Fibroblast of mammary gland (primary cell): Measurements from ENCODE around the gene CORT.
A peak's percentile ranks its signal among the peaks of the same experiment; 100 is the strongest.
"Not testable (repeated sequence)": the region's sequence is repeated elsewhere in the genome, so short reads cannot be mapped to it uniquely, and the experiment has no call there.

ENCODE experiments used
- DNase-seq: peaks from one replicate; pipeline ENCODE4 v3.0.0-alpha.2; 2010; ENCODE audit warnings: low read depth
- H3K4me3 ChIP-seq: 2 replicates; pipeline ENCODE4 v1.5.1; 2011; ENCODE audit warnings: low read depth, mild to moderate bottlenecking, low read length, moderate library complexity; ENCODE audit not compliant: control insufficient read depth
- TF ChIP-seq, protein P1 (sequence below): conservative IDR thresholded peaks from 2 replicates; pipeline ENCODE4 v1.5.1; 2011; ENCODE audit warnings: low read depth, low read length, inconsistent platforms; ENCODE audit not compliant: control insufficient read depth, insufficient read depth

CORT gene

DNA sequence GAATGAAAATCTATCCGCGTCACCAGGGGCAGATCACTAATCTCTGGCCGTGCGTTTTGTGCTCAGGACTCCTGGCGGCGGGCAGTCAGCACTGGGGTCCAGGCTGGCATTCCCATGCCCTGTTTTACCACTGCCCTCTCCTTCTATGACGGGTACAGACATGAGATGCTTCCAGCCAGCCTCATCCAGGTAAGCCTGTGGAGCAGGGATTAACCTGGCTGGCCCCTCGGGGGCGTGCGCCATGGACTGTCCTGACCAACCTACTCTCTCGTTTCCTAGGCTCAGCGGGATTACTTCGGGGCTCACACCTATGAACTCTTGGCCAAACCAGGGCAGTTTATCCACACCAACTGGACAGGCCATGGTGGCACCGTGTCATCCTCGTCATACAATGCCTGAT lies 30.5 kb upstream of the CORT start:
- TF ChIP-seq, protein P1, sequence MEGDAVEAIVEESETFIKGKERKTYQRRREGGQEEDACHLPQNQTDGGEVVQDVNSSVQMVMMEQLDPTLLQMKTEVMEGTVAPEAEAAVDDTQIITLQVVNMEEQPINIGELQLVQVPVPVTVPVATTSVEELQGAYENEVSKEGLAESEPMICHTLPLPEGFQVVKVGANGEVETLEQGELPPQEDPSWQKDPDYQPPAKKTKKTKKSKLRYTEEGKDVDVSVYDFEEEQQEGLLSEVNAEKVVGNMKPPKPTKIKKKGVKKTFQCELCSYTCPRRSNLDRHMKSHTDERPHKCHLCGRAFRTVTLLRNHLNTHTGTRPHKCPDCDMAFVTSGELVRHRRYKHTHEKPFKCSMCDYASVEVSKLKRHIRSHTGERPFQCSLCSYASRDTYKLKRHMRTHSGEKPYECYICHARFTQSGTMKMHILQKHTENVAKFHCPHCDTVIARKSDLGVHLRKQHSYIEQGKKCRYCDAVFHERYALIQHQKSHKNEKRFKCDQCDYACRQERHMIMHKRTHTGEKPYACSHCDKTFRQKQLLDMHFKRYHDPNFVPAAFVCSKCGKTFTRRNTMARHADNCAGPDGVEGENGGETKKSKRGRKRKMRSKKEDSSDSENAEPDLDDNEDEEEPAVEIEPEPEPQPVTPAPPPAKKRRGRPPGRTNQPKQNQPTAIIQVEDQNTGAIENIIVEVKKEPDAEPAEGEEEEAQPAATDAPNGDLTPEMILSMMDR, result no peak
- H3K4me3 ChIP-seq, result no peak overlapping the region
- no peak for DNase-seq

DNA sequence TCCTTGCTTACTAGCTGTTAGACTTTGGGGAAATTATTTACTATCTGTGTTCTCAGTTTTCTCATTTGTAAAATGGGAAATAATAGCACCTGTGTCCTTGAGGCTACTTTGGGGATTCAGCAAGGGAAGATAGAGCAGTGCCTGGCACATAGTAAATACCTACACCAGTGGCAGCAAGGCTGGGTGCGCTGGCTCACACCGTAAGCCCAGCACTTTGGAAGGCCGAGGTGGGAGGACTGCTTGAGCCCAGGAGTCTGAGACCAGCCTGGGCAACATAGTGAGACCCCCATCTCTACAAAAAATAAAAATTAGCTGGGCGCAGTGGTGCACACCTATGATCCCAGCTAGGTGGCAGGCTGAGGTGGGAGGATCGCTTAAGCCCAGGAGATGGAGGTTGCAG lies 28.2 kb upstream of the CORT start:
- TF ChIP-seq, protein P1, result no peak
- DNase-seq, result no peak
- H3K4me3 ChIP-seq, result no peak overlapping the region

DNA sequence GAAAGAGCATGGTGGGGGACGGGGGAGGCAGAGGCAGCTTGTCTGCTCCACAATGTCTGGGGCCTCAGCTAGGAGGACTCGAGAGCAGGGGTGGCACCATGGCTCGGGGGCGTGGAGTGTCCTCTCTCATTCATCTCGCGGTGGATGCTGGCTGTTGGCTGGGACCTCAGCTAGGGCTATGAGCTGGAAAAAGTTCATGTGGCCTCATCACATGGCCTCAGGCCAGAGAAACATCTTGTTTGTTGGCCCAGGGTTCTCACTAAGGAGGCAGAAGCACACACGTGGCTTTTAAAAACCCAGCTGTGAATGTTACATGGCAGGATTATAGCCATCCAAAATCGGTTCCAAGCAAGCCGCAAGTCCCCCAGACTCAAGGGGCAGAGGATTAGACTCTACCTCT lies 25.8 kb upstream of the CORT start:
- no peak overlapping the region for H3K4me3 ChIP-seq
- peak; percentile 82 for DNase-seq
- TF ChIP-seq, protein P1, result peak; percentile 12

DNA sequence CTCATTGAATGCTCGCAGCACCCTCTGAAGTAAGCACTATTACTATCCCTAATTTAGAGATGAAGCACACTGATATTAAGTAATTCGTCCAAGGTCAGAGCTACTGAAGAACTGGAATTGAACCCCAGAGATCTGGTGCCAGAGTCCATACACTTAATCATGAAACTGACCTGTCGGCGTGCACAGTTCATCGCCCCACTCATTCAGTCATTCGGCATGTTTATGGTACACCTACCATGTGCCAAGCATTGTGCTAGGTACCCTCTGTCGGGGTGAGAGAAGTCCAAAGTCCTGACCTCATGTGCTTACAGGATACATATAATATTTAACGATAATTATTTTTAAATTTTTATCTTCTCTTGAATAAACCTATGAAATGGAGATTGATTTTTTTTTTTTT lies 25.2 kb upstream of the CORT start:
- DNase-seq, result no peak
- TF ChIP-seq, protein P1, result no peak
- H3K4me3 ChIP-seq, result no peak overlapping the region

DNA sequence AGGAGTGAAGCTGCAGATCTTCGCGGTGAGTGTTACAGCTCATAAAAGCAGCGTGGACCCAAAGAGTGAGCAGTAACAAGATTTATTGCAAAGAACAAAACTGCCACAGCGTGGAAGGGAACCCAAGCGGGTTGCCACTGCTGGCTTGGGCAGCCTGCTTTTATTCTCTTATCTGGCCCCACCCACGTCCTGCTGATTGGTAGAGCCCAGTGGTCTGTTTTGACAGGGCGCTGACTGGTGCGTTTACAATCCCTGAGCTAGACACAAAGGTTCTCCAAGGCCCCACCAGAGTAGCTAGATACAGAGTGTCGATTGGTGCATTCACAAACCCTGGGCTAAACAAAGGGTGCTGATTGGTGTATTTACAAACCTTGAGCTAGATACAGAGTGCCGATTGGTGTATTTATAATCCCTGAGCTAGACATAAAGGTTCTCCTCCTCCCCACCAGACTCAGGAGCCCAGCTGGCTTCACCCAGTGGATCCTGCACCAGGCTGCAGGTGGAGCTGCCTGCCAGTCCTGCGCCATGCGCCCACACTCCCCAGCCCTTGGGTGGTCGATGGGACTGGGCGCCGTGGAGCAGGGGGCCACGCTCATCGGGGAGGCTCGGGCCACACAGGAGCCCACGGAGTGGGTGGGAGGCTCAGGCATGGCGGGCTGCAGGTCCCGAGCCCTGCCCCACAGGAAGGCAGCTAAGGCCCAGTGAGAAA lies 23.9 kb upstream of the CORT start:
- DNase-seq, H3K4me3 ChIP-seq: not testable (repeated sequence)

DNA sequence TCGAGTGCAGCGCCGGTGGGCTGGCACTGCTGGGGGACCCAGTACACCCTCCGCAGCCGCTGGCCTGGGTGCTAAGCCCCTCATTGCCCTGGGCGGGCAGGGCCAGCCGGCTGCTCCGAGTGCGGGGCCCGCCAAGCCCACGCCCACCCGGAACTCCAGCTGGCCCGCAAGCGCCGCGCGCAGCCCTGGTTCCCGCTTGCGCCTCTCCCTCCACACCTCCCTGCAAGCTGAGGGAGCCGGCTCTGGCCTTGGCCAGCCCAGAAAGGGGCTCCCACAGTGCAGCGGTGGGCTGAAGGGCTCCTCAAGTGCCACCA lies 23.3 kb upstream of the CORT start:
- not testable (repeated sequence) for DNase-seq

DNA sequence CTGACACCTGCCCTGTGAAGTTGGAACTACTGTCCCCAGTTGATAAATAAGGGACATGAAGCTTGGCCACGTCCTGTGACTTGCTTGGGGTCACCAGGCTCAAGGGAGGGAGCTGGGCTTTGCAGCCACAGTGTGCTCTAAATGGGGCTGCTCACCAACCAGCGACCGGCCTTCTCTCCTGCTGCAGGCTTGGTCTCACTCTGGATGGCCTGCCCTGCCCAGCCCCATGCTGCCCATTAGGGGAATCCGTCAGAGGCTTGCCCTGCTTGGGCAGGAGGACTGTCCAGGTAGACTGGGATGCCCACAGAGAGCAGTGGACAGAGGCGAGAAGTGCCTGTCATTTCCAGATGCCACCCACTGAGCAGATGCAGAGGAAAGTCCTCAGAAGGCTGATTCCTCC lies 20.8 kb upstream of the CORT start:
- TF ChIP-seq, protein P1, result no peak
- no peak overlapping the region for H3K4me3 ChIP-seq
- DNase-seq, result no peak

More for the DNA sequence above, 23.3 kb upstream of the CORT start:
- not testable (repeated sequence) for H3K4me3 ChIP-seq

DNA sequence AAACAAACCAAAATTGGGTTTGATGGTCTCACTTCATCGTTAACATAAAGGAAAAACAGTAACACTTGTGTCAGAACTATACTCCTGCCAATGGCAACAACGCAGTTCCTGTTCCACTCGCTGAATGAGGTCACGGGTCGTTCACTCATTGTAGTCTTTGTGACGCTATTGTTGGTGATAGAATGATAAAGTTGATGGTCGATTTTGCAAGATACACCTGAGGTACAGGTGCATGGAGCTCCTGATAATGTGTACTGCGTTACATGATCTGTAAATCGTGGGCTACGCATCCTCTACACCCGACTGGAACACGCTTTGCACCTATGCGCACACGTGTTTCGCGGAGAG lies 20.0 kb upstream of the CORT start:
- DNase-seq, result peak; percentile 65
- TF ChIP-seq, protein P1, result no peak
- H3K4me3 ChIP-seq, result peak overlapping the region; percentile 89
